H1 (cell line): ENCODE measurements around the gene SCN2B. TPM values are rescaled to one million over a fixed set of nuclear protein-coding genes. Genes with fewer than 3 reads are reported as not detected.

Experiments used
- CBX8 ChIP-seq: fragments of 300-800, 300-1000 bp; sonication (generic); IDR thresholded peaks from 2 replicates; pipeline ENCODE4 v1.7.1; 2016; ENCODE audit warnings: low read depth, low read length, borderline replicate concordance
- CHD7 ChIP-seq: fragments of 300-600 bp; sonication (generic); IDR thresholded peaks from 2 replicates; pipeline ENCODE4 v1.7.1; 2012; ENCODE audit warnings: low read length, moderate library complexity, mild to moderate bottlenecking, inconsistent platforms; ENCODE audit not compliant: insufficient replicate concordance
- GABPA ChIP-seq: IDR thresholded peaks from 2 replicates; pipeline ENCODE4 v1.6.1; 2011; ENCODE audit warnings: mild to moderate bottlenecking, low read length, moderate library complexity, borderline replicate concordance; ENCODE audit not compliant: insufficient read depth
- GTF2F1 ChIP-seq: IDR thresholded peaks from 2 replicates; pipeline ENCODE4 v1.6.1; 2012; ENCODE audit warnings: low read depth, low read length, improper control_type of control experiment, borderline replicate concordance
- HDAC2 ChIP-seq, 2 experiments: fragments of 300-600 bp in 1 of 2; sonication (generic) in 1 of 2; IDR thresholded peaks; 2 replicates each; pipeline ENCODE4 v1.6.1; 2011 to 2012; ENCODE audit warnings: low read depth in 2 of 2, low read length in 2 of 2, mild to moderate bottlenecking in 2 of 2, moderate library complexity in 2 of 2, borderline replicate concordance in 1 of 2, inconsistent platforms in 1 of 2
- JUND ChIP-seq: IDR thresholded peaks from 2 replicates; pipeline ENCODE4 v1.6.1; 2011; ENCODE audit warnings: mild to moderate bottlenecking, improper control_type of control experiment, low read length
- RNF2 ChIP-seq: fragments of 200-900, 300-1000 bp; sonication (generic); IDR thresholded peaks from 2 replicates; pipeline ENCODE4 v1.7.1; 2016; ENCODE audit warnings: borderline replicate concordance, low read depth, mild to moderate bottlenecking, antibody characterized with exemption, low read length; ENCODE audit not compliant: poor library complexity, severe bottlenecking; ENCODE audit errors: missing control alignments
- SIX5 ChIP-seq: IDR thresholded peaks from 2 replicates; pipeline ENCODE4 v1.6.1; 2011; ENCODE audit warnings: mild to moderate bottlenecking, low read depth, low read length
- polyA plus RNA-seq, 7 experiments: library from polyadenylated mRNA; depleted of rRNA in 3 of 7; stranded (reverse) in 5 of 7; unstranded in 2 of 7; fragments of >200 nt in 5 of 7; fragments of 200-250 nt in 2 of 7; gene quantifications; 1 replicate in 5 of 7; 2 replicates in 1 of 7; 4 replicates in 1 of 7; pipeline versions ENCODE4 v1.2.1 to v1.2.3, GENCODE V29; 2011 to 2013; ENCODE audit warnings: missing spikeins in 2 of 7, mixed read lengths in 2 of 7
- total RNA-seq: library from RNA; stranded (reverse); fragmentation: NEBNext Ultra II Directional; extraction: Animal tissue kit (Norgen Biotek cat#: 25700); gene quantifications from 2 replicates; pipeline ENCODE4 v1.2.1, GENCODE V29; 2021

SCN2B gene
- total and polyA plus RNA-seq, 2 of the 8 experiments (the other 6 are each of a cell fraction or from before 2014, with no cell fraction given), result 0.14 to 0.24 TPM

GRCh38 chr11:118199135-118199534, 22.7 kb upstream of the SCN2B start (continued):
- no peak for TF ChIP-seq CHD7
- no peak for TF ChIP-seq RNF2
- TF ChIP-seq SIX5, result no peak
- TF ChIP-seq GTF2F1, result no peak
- no peak for TF ChIP-seq HDAC2 (IDR thresholded peaks at IDR 0.05; ENCODE audit: borderline replicate concordance in 1 of 2, low read depth in 2 of 2, low read length in 2 of 2)
- no peak for TF ChIP-seq GABPA
- TF ChIP-seq JUND, result no peak
- no peak for TF ChIP-seq CBX8
